A549 (cell line): ENCODE measurements around the gene PSMB10. TPM values are rescaled to one million over a fixed set of nuclear protein-coding genes. Genes with fewer than 3 reads are reported as not detected.

Experiments
- ATAC-seq, 2 experiments: fragments of 200-7000 bp in 1 of 2; fragments of >200 bp in 1 of 2; cut with Nextera tagmentation in 1 of 2; cut with Tn5 transposase in 1 of 2; 3 replicates each; pipeline versions ENCODE4 v1.8.0 to v1.9.1; 2018 to 2020; ENCODE audit warnings: mild to moderate bottlenecking in 1 of 2, moderate library complexity in 1 of 2
- CTCF ChIA-PET: fragments of 300-600 bp; sonication (Branson Sonifier 250); formaldehyde crosslinking; extraction: SDS; loops from one replicate; lab custom pipeline; 2021; ENCODE audit warnings: antibody characterized with exemption, inconsistent platforms; lab: Yijun Ruan, JAX
- POLR2A ChIA-PET: fragments of 350-600 bp; formaldehyde crosslinking; extraction: SDS; loops from one replicate; lab custom pipeline; 2021; ENCODE audit warnings: antibody characterized with exemption, inconsistent platforms; lab: Yijun Ruan, JAX
- DNase-seq, 2 experiments: peaks; one replicate each; pipeline versions ENCODE4 v3.0.0 to v3.0.0-alpha.2; 2011 to 2016; ENCODE audit warnings: low read depth in 1 of 2, low spot score in 1 of 2
- FAIRE-seq: peaks from 2 replicates; lab custom pipeline; 2011; peaks lifted over from hg19 to GRCh38; lab: Jason Lieb, UNC
- H3K27ac ChIP-seq, 2 experiments: fragments of >200 bp; sonication (Bioruptor Twin); formaldehyde crosslinking; 3 replicates each; pipeline ENCODE4 v1.5.1; 2016 to 2017
- H3K4me1 ChIP-seq: fragments of >200 bp; sonication (Bioruptor Twin); formaldehyde crosslinking; 3 replicates; pipeline ENCODE4 v1.6.1; 2016
- H3K4me2 ChIP-seq: fragments of >200 bp; sonication (Bioruptor Twin); formaldehyde crosslinking; 3 replicates; pipeline ENCODE4 v1.6.1; 2016
- H3K4me3 ChIP-seq: fragments of >200 bp; sonication (Bioruptor Twin); formaldehyde crosslinking; 3 replicates; pipeline ENCODE4 v1.5.1; 2016
- H3K9me3 ChIP-seq: fragments of >200 bp; sonication (Bioruptor Twin); formaldehyde crosslinking; 3 replicates; pipeline ENCODE4 v1.6.1; 2016
- CBX8 ChIP-seq: fragments of 200-600 bp; sonication (generic); IDR thresholded peaks from 2 replicates; pipeline ENCODE4 v1.6.1; 2016
- EHF ChIP-seq: fragments of 250-450 bp; sonication (Bioruptor Pico); IDR thresholded peaks from 2 replicates; pipeline ENCODE4 v1.5.0; 2020; ENCODE audit warnings: mild to moderate bottlenecking
- EHMT2 ChIP-seq: fragments of 200-600 bp; sonication (generic); IDR thresholded peaks from 2 replicates; pipeline ENCODE4 v1.6.1; 2016; ENCODE audit warnings: antibody characterized with exemption, low read depth, mild to moderate bottlenecking, moderate library complexity
- ESRRA ChIP-seq: fragments of 150-350 bp; IDR thresholded peaks from 2 replicates; pipeline ENCODE4 v1.6.1; 2014; ENCODE audit warnings: mild to moderate bottlenecking, low read length, borderline replicate concordance
- FOXS1 ChIP-seq: fragments of 250-450 bp; sonication (Bioruptor Pico); IDR thresholded peaks from 2 replicates; pipeline ENCODE4 v1.5.0; 2020; ENCODE audit warnings: mild to moderate bottlenecking, moderate library complexity
- HDAC2 ChIP-seq: fragments of 200-600 bp; sonication (generic); IDR thresholded peaks from 2 replicates; pipeline ENCODE4 v1.6.1; 2016
- HEYL ChIP-seq: fragments of 250-450 bp; sonication (Bioruptor Pico); IDR thresholded peaks from 2 replicates; pipeline ENCODE4 v1.8.0; 2021; ENCODE audit warnings: mild to moderate bottlenecking, moderate library complexity
- JUNB ChIP-seq: fragments of >200 bp; sonication (Bioruptor Twin); formaldehyde crosslinking; IDR thresholded peaks from 2 replicates; pipeline ENCODE4 v1.6.1; 2016
- KDM1A ChIP-seq: fragments of 200-600 bp; sonication (generic); IDR thresholded peaks from 2 replicates; pipeline ENCODE4 v1.6.1; 2016; ENCODE audit warnings: low read depth, mild to moderate bottlenecking
- KDM5A ChIP-seq: fragments of 200-600 bp; sonication (generic); IDR thresholded peaks from 2 replicates; pipeline ENCODE4 v1.6.1; 2016; ENCODE audit warnings: antibody characterized with exemption, mild to moderate bottlenecking
- MAFK ChIP-seq: fragments of 450-650 bp; IDR thresholded peaks from 2 replicates; pipeline ENCODE4 v1.6.1; 2014; ENCODE audit not compliant: partially characterized antibody
- NPAS2 ChIP-seq: fragments of 250-450 bp; sonication (Bioruptor Pico); IDR thresholded peaks from 2 replicates; pipeline ENCODE4 v1.8.0; 2022; ENCODE audit warnings: mild to moderate bottlenecking, moderate library complexity, borderline replicate concordance
- PHF8 ChIP-seq: fragments of 200-600 bp; sonication (generic); IDR thresholded peaks from 2 replicates; pipeline ENCODE4 v1.6.1; 2016; ENCODE audit warnings: low read depth, mild to moderate bottlenecking, antibody characterized with exemption, moderate library complexity, borderline replicate concordance
- POLR2A ChIP-seq: IDR thresholded peaks from 2 replicates; pipeline ENCODE4 v1.6.1; 2012; ENCODE audit warnings: mild to moderate bottlenecking, low read length
- POLR2AphosphoS2 ChIP-seq: conservative IDR thresholded peaks from 2 replicates; pipeline ENCODE4 v1.6.1; 2012; ENCODE audit warnings: low read length, improper control_type of control experiment, inconsistent platforms
- RCOR1 ChIP-seq: fragments of 150-350 bp; IDR thresholded peaks from 2 replicates; pipeline ENCODE4 v1.6.1; 2014; ENCODE audit warnings: antibody characterized with exemption, low read length, low read depth
- RNF2 ChIP-seq: fragments of 200-600 bp; sonication (generic); IDR thresholded peaks from 2 replicates; pipeline ENCODE4 v1.6.1; 2016; ENCODE audit warnings: low read depth, mild to moderate bottlenecking, antibody characterized with exemption, moderate library complexity, borderline replicate concordance
- SMC3 ChIP-seq: fragments of >200 bp; sonication (Bioruptor Twin); formaldehyde crosslinking; IDR thresholded peaks from 3 replicates; pipeline ENCODE4 v1.6.1; 2018; ENCODE audit warnings: inconsistent platforms
- SREBF2 ChIP-seq: fragments of 450-650 bp; IDR thresholded peaks from 2 replicates; pipeline ENCODE4 v1.6.1; 2014; ENCODE audit warnings: mild to moderate bottlenecking, moderate library complexity
- TP53 ChIP-seq: fragments of 250-450 bp; sonication (Bioruptor Pico); IDR thresholded peaks from 2 replicates; pipeline ENCODE4 v1.5.0; 2021; ENCODE audit warnings: mild to moderate bottlenecking, moderate library complexity
- ZC3H11A ChIP-seq: fragments of 450-650 bp; IDR thresholded peaks from 2 replicates; pipeline ENCODE4 v1.6.1; 2014; ENCODE audit warnings: antibody characterized with exemption, mild to moderate bottlenecking
- ZNF302 ChIP-seq: fragments of 250-450 bp; sonication (Bioruptor Pico); IDR thresholded peaks from 2 replicates; pipeline ENCODE4 v1.9.0; 2021; ENCODE audit warnings: inconsistent platforms, mild to moderate bottlenecking, moderate library complexity
- ZSCAN20 ChIP-seq: fragments of 250-450 bp; sonication (Bioruptor Pico); IDR thresholded peaks from 2 replicates; pipeline ENCODE4 v1.8.0; 2022; ENCODE audit warnings: mild to moderate bottlenecking, moderate library complexity
- WGBS: methylation state at CpG from one replicate; pipeline ENCODE4 v1.1.6; 2017; ENCODE audit errors: missing lambda C conversion rate; 5-methylcytosine and 5-hydroxymethylcytosine counted together
- polyA plus RNA-seq, 4 experiments: library from polyadenylated mRNA; depleted of rRNA in 3 of 4; stranded (reverse); fragments of >200 nt; fragmentation: RNase III in 1 of 4; extraction: RNeasy Plus Mini Kit Qiagen cat#74134 plus additional on column Dnase treatment in 1 of 4; gene quantifications; 2 replicates in 3 of 4; 3 replicates in 1 of 4; pipeline ENCODE4 v1.2.3, GENCODE V29; 2011 to 2017
- TF ChIP-seq, protein P1 (sequence below): fragments of 150-350 bp; IDR thresholded peaks from 2 replicates; pipeline ENCODE4 v1.6.1; 2014; ENCODE audit warnings: low read depth, mild to moderate bottlenecking, low read length
- TF ChIP-seq, protein P2 (sequence below): IDR thresholded peaks from 2 replicates; pipeline ENCODE4 v1.6.1; 2012
- TF ChIP-seq, protein P3 (sequence below): IDR thresholded peaks from 2 replicates; pipeline ENCODE4 v1.6.1; 2012
- TF ChIP-seq, protein P4 (sequence below): fragments of >200 bp; sonication (Bioruptor Twin); formaldehyde crosslinking; IDR thresholded peaks from 3 replicates; pipeline ENCODE4 v1.5.1; 2016
- TF ChIP-seq, protein P5 (sequence below): fragments of 450-650 bp; IDR thresholded peaks from 2 replicates; pipeline ENCODE4 v1.6.1; 2014; ENCODE audit warnings: antibody characterized with exemption
- TF ChIP-seq, protein P6 (sequence below): fragments of 200-600 bp; sonication (generic); IDR thresholded peaks from 2 replicates; pipeline ENCODE4 v1.6.1; 2016; ENCODE audit warnings: antibody characterized with exemption, mild to moderate bottlenecking, moderate library complexity
- TF ChIP-seq, protein P7 (sequence below): fragments of 250-450 bp; sonication (Bioruptor Pico); IDR thresholded peaks from 2 replicates; pipeline ENCODE4 v1.5.0; 2020; ENCODE audit warnings: low read depth, mild to moderate bottlenecking, moderate library complexity

Gene PSMB10
- polyA plus RNA-seq, 2 of the 4 experiments (the other 2 are of a cell fraction), result 11.3 to 52.4 TPM

DNA sequence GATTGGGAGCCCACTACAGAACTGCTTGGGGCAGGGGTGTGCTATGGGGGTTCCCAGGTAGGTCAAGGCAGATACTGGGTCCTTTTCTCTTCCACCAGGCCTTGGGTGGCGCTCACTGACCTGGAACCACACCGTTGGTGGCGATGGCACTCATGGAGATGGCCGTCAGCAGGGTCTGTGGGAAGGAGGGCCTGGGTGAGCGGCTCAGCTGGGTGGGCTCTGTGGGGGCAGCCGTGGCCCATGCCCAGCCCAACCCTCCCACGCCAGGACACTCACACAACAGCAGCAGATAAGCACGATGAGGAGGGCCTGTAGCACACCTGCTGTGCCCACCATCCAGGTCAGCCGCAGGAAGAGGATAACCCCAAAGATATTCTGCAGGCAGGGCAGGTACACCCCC is 21.0 kb upstream of the PSMB10 start:
- FAIRE-seq (no peak), ATAC-seq (no peak), DNase-seq (no peak)
- Histone ChIP-seq H3K27ac (no peak overlapping the region), H3K4me3 (no peak overlapping the region), H3K4me1 (no peaks in the 10 kb centered on the region), H3K9me3 (no peaks in the 10 kb centered on the region), H3K4me2 (no peak overlapping the region)
- ChIA-PET POLR2A (no interaction called here), CTCF (no interaction called here)
- 81% methylated on average over 3 of the region's 9 CpGs for WGBS
- TF ChIP-seq JUNB (no peak), EHF (CRISPR knock-in tag) (no peak), POLR2AphosphoS2 (no peak), NPAS2 (CRISPR knock-in tag) (no peak), FOXS1 (CRISPR knock-in tag) (no peak), HDAC2 (no peak), RCOR1 (no peak), HEYL (no peak), CBX8 (no peak), PHF8 (no peak), ZNF302 (no peak), TP53 (CRISPR knock-in tag) (no peak), ZC3H11A (no peak), KDM1A (no peak), RNF2 (no peak), SMC3 (no peak), KDM5A (no peak)
- TF ChIP-seq, protein P1, sequence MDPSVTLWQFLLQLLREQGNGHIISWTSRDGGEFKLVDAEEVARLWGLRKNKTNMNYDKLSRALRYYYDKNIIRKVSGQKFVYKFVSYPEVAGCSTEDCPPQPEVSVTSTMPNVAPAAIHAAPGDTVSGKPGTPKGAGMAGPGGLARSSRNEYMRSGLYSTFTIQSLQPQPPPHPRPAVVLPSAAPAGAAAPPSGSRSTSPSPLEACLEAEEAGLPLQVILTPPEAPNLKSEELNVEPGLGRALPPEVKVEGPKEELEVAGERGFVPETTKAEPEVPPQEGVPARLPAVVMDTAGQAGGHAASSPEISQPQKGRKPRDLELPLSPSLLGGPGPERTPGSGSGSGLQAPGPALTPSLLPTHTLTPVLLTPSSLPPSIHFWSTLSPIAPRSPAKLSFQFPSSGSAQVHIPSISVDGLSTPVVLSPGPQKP, result no peak
- TF ChIP-seq, protein P2, sequence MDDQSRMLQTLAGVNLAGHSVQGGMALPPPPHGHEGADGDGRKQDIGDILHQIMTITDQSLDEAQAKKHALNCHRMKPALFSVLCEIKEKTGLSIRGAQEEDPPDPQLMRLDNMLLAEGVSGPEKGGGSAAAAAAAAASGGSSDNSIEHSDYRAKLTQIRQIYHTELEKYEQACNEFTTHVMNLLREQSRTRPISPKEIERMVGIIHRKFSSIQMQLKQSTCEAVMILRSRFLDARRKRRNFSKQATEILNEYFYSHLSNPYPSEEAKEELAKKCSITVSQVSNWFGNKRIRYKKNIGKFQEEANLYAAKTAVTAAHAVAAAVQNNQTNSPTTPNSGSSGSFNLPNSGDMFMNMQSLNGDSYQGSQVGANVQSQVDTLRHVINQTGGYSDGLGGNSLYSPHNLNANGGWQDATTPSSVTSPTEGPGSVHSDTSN, result no peak

DNA sequence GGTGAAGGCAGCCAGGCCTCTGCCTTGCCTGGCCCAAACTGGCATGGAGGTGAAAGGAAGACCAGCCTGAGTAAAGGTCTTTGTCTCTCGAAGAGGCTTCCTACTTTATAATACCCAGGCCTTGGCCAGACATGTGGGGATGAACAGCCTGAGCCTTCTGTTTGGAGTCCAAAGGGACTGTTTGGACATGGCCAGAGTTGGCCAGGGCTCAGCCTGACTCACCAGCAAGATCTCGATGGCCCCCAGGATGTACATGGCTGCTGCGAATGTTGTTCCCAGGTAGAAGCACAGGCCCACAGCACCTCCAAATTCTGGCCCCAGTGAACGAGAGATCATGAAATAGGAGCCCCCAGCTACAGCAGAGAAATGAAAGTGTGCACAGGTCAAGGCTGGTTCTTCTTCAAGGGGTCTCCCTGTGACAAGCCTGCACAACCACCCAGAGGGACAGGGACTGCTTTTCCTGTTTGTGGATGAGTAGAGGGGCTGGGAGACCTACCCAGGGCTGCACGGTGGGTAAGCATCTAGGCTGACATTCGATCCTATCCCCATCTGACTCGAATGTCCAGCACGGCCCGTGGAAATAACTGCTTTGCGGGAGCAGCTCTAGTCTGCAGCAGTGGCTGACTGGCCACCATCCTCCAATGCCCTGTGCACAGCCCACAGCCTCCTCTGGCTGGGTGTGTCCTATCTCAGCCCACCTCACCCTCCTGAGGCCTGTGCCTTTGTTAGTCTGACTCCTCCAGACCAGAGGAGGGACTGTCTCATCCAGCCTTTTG is 18.0 kb upstream of the PSMB10 start:
- ATAC-seq (peak; percentile 16 to 22; a peak in 3 of 6 replicates), DNase-seq (no peak), FAIRE-seq (no peak)
- 85% methylated on average over 10 of the region's 10 CpGs for WGBS
- Histone ChIP-seq H3K4me3 (no peak overlapping the region), H3K4me1 (no peaks in the 10 kb centered on the region), H3K9me3 (no peaks in the 10 kb centered on the region), H3K27ac (no peak overlapping the region), H3K4me2 (no peak overlapping the region)
- ChIA-PET POLR2A (interaction anchor here (0.5 kb wide), 1 partner anchor 86 kb away, joined by 5 read pairs; no protein-coding TSS in a partner anchor), CTCF (interaction anchor here (0.8 to 8.4 kb wide), 4 partner anchors 11 to 138 kb away, joined by 3 to 54 read pairs (median 6); partner anchors contain the start of gene LCAT)
- TF ChIP-seq MAFK (no peak), POLR2A (no peak), RCOR1 (no peak), EHMT2 (no peak), ZSCAN20 (CRISPR knock-in tag) (no peak), SREBF2 (no peak), FOXS1 (CRISPR knock-in tag) (no peak), ESRRA (no peak)
- TF ChIP-seq, protein P3, sequence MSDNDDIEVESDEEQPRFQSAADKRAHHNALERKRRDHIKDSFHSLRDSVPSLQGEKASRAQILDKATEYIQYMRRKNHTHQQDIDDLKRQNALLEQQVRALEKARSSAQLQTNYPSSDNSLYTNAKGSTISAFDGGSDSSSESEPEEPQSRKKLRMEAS, result no peak
- TF ChIP-seq, protein P4, sequence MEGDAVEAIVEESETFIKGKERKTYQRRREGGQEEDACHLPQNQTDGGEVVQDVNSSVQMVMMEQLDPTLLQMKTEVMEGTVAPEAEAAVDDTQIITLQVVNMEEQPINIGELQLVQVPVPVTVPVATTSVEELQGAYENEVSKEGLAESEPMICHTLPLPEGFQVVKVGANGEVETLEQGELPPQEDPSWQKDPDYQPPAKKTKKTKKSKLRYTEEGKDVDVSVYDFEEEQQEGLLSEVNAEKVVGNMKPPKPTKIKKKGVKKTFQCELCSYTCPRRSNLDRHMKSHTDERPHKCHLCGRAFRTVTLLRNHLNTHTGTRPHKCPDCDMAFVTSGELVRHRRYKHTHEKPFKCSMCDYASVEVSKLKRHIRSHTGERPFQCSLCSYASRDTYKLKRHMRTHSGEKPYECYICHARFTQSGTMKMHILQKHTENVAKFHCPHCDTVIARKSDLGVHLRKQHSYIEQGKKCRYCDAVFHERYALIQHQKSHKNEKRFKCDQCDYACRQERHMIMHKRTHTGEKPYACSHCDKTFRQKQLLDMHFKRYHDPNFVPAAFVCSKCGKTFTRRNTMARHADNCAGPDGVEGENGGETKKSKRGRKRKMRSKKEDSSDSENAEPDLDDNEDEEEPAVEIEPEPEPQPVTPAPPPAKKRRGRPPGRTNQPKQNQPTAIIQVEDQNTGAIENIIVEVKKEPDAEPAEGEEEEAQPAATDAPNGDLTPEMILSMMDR, result no peak
- TF ChIP-seq, protein P5, sequence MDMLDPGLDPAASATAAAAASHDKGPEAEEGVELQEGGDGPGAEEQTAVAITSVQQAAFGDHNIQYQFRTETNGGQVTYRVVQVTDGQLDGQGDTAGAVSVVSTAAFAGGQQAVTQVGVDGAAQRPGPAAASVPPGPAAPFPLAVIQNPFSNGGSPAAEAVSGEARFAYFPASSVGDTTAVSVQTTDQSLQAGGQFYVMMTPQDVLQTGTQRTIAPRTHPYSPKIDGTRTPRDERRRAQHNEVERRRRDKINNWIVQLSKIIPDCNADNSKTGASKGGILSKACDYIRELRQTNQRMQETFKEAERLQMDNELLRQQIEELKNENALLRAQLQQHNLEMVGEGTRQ, result no peak
- TF ChIP-seq, protein P6, sequence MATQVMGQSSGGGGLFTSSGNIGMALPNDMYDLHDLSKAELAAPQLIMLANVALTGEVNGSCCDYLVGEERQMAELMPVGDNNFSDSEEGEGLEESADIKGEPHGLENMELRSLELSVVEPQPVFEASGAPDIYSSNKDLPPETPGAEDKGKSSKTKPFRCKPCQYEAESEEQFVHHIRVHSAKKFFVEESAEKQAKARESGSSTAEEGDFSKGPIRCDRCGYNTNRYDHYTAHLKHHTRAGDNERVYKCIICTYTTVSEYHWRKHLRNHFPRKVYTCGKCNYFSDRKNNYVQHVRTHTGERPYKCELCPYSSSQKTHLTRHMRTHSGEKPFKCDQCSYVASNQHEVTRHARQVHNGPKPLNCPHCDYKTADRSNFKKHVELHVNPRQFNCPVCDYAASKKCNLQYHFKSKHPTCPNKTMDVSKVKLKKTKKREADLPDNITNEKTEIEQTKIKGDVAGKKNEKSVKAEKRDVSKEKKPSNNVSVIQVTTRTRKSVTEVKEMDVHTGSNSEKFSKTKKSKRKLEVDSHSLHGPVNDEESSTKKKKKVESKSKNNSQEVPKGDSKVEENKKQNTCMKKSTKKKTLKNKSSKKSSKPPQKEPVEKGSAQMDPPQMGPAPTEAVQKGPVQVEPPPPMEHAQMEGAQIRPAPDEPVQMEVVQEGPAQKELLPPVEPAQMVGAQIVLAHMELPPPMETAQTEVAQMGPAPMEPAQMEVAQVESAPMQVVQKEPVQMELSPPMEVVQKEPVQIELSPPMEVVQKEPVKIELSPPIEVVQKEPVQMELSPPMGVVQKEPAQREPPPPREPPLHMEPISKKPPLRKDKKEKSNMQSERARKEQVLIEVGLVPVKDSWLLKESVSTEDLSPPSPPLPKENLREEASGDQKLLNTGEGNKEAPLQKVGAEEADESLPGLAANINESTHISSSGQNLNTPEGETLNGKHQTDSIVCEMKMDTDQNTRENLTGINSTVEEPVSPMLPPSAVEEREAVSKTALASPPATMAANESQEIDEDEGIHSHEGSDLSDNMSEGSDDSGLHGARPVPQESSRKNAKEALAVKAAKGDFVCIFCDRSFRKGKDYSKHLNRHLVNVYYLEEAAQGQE, result no peak
- TF ChIP-seq, protein P7, sequence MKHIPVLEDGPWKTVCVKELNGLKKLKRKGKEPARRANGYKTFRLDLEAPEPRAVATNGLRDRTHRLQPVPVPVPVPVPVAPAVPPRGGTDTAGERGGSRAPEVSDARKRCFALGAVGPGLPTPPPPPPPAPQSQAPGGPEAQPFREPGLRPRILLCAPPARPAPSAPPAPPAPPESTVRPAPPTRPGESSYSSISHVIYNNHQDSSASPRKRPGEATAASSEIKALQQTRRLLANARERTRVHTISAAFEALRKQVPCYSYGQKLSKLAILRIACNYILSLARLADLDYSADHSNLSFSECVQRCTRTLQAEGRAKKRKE (CRISPR knock-in tag), result no peak
